Cardiac fibroblast (primary cell): ENCODE results near the gene TXNDC17.
"Not testable (repeated sequence)": the region's sequence is repeated elsewhere in the genome, so short reads cannot be mapped to it uniquely, and the experiment has no call there.

Experiments
- DNase-seq, 2 donors: peaks; one replicate each; pipeline versions ENCODE4 v3.0.0 to v3.0.0-alpha.2; 2010; ENCODE audit warnings: low read depth in 2 of 2
- H3K4me3 ChIP-seq, 2 donors: replicated peaks in 1 of 2; 1 replicate in 1 of 2; 2 replicates in 1 of 2; pipeline ENCODE4 v1.5.1; 2011; ENCODE audit warnings: low read depth in 2 of 2, low read length in 2 of 2, mild to moderate bottlenecking in 2 of 2, moderate library complexity in 1 of 2
- TF ChIP-seq, protein P1 (sequence below): IDR thresholded peaks from one replicate; pipeline ENCODE4 v1.5.1; 2011; ENCODE audit warnings: low read depth, mild to moderate bottlenecking, low read length, inconsistent platforms

TXNDC17 gene

GRCh38 chr17:6654841-6655731 is 14.2 kb downstream of the TXNDC17 start:
- no peak overlapping the region for H3K4me3 ChIP-seq
- DNase-seq = no peak
- TF ChIP-seq, protein P1, sequence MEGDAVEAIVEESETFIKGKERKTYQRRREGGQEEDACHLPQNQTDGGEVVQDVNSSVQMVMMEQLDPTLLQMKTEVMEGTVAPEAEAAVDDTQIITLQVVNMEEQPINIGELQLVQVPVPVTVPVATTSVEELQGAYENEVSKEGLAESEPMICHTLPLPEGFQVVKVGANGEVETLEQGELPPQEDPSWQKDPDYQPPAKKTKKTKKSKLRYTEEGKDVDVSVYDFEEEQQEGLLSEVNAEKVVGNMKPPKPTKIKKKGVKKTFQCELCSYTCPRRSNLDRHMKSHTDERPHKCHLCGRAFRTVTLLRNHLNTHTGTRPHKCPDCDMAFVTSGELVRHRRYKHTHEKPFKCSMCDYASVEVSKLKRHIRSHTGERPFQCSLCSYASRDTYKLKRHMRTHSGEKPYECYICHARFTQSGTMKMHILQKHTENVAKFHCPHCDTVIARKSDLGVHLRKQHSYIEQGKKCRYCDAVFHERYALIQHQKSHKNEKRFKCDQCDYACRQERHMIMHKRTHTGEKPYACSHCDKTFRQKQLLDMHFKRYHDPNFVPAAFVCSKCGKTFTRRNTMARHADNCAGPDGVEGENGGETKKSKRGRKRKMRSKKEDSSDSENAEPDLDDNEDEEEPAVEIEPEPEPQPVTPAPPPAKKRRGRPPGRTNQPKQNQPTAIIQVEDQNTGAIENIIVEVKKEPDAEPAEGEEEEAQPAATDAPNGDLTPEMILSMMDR = no peak

- not testable (repeated sequence) for H3K4me3 ChIP-seq, DNase-seq
Measured at GRCh38 chr17:6655732-6656361, 15.0 kb downstream of the TXNDC17 start.

GRCh38 chr17:6656797-6657632 is 16.2 kb downstream of the TXNDC17 start:
- not testable (repeated sequence) for H3K4me3 ChIP-seq, DNase-seq

DNA sequence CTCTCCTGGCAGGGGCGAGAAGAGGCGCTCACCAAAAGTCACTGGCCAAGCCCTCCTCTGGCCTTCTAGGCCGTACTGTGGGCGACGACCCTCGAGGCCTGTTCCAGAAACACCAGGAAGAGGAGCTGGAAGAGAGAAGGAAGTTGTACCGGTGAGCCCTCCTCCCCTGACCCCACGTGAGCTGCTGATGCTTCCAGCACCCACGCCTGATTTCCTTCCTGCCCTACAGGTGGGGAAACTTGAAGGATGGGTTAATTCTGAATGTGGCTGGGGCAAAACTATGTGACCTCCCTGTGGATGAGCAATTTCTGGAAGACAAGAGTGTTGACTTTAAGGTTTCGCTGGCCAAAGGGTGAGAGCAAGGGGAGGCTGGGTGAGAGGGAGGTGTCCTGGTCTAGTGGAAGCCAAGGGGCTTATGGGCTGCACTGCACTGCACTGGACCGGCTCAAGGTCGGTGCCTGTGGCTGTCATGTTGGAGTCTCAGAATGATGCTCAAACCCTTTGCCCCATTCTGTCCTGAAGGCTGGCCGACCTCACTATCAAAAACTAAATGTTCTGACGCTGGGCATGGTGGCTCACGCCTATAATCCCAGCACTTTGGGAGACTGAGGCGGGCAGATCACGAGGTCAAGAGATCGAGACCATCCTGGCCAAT is 16.9 kb downstream of the TXNDC17 start:
- TF ChIP-seq, protein P1 = no peak
- DNase-seq = no peak
- no peak overlapping the region for H3K4me3 ChIP-seq

GRCh38 chr17:6658411-6658810 is 17.6 kb downstream of the TXNDC17 start:
- DNase-seq, H3K4me3 ChIP-seq: not testable (repeated sequence)

DNA sequence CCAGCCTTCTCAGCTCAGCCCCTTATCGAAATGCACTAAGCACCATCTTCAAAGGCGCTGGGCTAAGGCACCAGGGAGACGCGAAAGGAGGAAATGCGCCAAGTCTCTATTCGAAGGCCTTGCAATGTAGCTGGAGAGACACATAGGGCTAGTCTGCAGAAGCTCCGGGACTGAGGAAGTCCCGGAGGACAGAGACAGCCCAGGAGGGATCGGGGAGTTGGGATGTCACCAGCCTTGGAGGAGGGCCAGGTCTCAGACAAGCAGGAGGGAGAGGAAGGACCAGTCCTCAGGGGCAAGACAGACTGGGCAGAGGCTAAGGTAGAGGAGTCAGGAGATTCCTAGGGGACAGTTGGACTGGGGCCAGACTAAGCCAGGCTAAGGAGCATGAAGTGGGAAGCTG is 19.2 kb downstream of the TXNDC17 start:
- DNase-seq = no peak
- TF ChIP-seq, protein P1 = no peak
- no peak overlapping the region for H3K4me3 ChIP-seq

DNA sequence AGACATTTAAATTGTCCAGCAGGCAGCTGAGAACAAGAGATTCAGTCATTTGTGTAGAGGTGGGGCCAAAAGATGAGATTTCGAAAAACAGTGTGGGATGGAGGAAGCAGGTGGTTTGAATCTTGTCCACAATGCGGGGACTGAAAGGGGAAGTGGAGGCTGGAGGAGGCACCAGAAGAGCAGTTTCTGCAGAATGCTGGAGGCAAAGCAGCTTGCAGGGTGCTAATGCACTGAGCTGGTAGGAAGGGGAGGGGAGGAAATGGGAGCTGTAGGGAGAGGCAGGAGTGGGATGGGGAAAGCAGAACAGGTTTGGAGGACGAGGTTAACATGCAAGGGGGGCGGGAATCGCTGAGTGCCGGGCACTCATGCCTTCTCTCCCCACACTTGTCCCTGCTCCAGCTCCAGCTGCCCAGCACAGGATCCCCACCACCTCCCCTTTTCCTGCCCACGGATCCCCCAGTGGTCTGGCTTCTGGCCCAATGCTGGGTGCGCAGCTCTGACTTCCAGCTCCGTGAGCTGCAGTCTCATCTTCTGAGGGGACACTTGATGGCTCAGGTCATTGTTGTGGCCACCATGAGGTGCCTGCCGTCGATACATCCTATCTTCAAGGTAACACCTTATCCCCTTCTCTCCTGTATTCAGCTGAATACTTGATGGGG is 20.1 kb downstream of the TXNDC17 start:
- H3K4me3 ChIP-seq = no peak overlapping the region
- TF ChIP-seq, protein P1 = no peak
- no peak for DNase-seq
